Testis (tissue), 2 donors: ENCODE results near the gene MARK2.
"Not testable (repeated sequence)": the region's sequence is repeated elsewhere in the genome, so short reads cannot be mapped to it uniquely, and the experiment has no call there.

Experiments used
- CTCF ChIP-seq, 3 experiments: fragments of 450-650 bp in 2 of 3; fragments of 200-600 bp in 1 of 3; sonication (generic) in 1 of 3; IDR thresholded peaks; one replicate each; pipeline ENCODE4 v1.5.1; 2016 to 2019; ENCODE audit warnings: antibody characterized with exemption in 3 of 3, mild to moderate bottlenecking in 2 of 3, moderate library complexity in 1 of 3
- POLR2A ChIP-seq: fragments of 450-650 bp; IDR thresholded peaks from one replicate; pipeline ENCODE4 v1.6.1; 2017; ENCODE audit warnings: antibody characterized with exemption, mild to moderate bottlenecking, moderate library complexity

GRCh38 chr11:63863620-63864019 lies 24.7 kb downstream of the MARK2 start:
- not testable (repeated sequence) for TF ChIP-seq POLR2A; CTCF (IDR thresholded peaks at IDR 0.05)
